ENCODE data around the gene KTN1.

KTN1 gene

DNA sequence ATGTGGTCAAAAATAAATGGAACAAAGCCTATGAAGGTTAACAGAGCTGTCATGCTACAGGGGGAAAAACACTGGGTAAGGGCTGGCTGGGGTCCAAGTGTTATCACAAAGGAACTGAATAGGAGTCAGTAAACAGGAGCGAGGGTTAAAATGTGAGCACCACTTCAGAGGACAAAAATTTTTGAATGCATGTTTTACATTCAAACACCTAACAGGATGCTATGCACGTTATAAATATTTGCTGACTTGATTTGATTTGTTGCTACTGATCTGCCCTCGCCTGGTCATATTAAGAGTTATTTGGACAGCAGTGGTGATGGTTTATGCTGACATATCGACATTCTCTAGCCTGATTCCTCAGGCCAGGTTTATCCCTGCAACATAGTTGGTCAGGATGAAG lies 7.4 kb upstream of the KTN1 start:
- DNase-seq (ENCODE audit: low spot score): no peak

DNA sequence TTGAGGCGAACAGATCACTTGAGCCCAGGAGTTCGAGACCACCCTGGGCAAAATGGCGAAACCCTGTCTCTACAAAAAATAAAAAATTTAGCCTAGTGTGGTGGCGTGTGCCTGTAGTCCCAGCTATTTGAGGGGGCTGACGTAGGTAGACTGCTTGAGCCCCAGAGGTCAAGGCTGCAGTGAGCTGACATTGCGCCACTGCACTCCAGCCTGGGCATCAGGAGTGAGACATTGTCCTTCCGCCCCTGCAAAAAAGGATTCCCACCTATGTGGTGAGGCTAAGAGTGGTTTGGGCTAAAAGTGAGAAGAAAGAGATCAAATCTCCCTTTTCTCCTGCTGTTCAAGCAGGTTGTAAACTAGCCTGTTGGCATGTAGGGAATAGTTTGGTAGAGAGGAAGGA lies 5.0 kb upstream of the KTN1 start:
- no peak for DNase-seq (ENCODE audit: low spot score)

- DNase-seq (ENCODE audit: low spot score): no peak
Measured at GRCh38 chr14:55577229-55577628, 2.8 kb upstream of the KTN1 start.

DNA sequence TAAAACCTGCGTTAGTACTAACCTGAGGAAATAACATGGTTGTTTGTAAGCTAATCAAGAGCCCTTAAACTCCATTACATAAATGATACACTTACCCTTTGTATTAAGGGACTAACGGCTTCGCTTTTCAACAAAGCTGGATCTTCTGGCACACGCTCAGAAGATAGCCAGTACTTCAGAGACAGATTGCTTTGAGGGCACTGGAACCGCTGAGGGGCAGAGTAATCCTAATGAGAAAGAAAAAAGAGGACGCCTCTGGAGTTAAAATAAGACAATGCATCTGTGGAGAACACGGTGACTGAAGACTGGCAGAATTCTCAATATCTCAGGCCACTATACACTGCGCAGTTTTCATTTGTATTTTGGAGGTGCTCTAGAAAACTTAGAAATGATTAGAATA lies 1.5 kb upstream of the KTN1 start:
- DNase-seq (ENCODE audit: low spot score): no peak

DNA sequence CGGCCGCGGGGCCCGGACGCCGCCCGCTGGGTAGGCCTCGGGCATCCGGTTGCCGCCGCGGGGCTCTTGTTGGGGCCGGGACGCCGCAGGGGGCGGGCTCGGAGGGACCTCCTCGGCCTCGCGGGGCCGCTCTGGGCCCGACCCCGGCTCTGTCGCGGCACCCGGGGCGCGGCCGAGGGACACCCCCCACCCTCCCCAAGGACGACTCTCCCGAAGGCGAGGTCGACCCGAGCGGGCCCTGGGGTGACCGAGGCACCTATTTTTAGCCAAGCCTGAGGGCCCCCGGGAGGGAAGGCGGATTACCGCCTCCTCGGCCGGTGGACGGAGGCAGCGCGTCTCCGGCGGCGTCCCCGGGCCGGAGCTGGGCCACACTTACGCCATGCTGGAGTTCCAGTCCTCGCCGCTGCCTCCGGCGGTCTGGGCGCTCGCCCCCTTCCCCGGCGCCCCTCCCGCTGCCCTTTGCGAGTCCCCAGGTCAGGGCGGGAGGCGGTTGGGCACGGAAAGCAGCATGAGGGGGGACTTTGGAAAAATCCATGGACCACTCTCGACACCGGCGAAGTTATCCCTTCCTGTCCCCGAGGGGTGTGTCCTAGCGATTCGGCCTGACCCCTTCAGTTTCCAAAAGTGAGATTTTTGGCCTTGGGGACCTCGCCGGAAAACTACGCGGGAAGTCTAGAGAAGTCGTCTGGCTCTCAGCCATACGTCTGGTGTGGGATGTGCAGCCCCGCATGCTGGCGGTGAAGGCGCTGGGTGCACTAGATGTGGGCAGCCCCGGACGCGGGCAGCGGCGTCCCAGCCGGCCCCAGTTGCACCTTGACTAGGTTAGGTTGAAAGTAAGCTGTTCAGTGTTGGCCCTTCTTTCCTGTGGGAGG lies 699 bp downstream of the KTN1 start:
- DNase-seq (ENCODE audit: low spot score): peak; percentile 61

DNA sequence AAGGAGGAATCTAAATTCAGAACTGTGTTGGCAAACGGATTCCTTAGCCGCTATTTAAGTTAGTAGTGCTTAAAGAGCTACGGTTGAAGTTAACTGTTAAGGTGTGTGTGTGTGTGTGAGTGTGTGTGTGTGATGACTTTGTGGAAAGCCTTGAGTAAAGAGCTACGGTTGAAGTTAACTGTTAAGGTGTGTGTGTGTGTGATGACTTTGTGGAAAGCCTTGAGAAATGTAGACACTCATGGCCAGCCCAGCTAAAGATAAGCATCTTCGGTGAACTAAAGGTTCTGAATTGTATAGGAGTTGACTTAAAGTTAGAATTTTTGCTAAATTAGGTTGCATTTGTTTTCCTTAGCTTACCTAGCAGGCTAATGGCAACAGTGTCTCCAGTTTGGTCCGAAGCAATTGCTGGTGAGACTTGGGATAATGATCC lies 1.4 kb downstream of the KTN1 start:
- peak; percentile 46 for DNase-seq (ENCODE audit: low spot score)

- DNase-seq (ENCODE audit: low spot score): peak; percentile 45
Measured at GRCh38 chr14:55582746-55583145, 2.7 kb downstream of the KTN1 start.

GRCh38 chr14:55583942-55584468 lies 4.0 kb downstream of the KTN1 start:
- no peak for DNase-seq (ENCODE audit: low spot score)

DNA sequence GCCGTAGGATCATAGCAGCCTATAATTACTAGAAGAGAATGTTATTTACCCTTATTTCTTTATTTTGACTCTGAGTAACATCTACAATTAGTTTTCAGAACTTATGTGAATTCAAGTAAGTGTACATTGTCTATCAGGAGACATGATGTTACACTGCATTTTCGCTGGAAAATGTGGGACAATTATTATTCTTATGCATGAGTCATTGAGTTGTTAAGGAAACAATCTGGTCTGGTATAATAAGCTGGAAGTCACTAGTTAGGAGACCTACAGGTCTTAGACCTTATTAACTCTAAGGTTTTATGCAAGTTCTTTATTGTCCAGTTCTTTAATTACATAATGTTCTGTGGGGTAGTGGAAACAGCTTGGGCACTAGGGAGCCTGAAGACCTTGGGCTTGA lies 5.8 kb downstream of the KTN1 start:
- no peak for DNase-seq (ENCODE audit: low spot score)

- no peak for DNase-seq (ENCODE audit: low spot score)
Measured at GRCh38 chr14:55586411-55586810, 6.4 kb downstream of the KTN1 start.

- DNase-seq (ENCODE audit: low spot score): no peak
Measured at GRCh38 chr14:55587847-55588246, 7.8 kb downstream of the KTN1 start.

- DNase-seq (ENCODE audit: low spot score): no peak
Measured at GRCh38 chr14:55588259-55588699, 8.3 kb downstream of the KTN1 start.

DNA sequence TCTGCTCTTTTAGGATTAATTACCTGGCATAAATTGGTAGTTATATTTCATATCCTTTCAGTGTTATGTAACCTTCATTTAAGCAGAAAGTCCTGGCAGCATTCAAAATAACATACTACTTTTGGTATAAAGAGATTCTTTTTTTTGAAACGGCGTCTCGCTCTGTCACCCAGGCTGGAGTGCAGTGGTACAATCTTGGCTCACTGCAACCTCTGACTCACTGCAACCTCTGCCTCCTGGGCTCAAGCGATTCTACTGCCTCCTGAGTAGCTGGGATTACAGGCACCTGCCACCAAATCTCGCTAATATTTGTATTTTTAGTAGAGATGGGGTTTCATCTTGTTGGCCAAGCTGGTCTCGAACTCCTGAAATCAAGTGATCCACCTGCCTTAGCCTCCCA lies 9.2 kb downstream of the KTN1 start:
- DNase-seq (ENCODE audit: low spot score): no peak

DNA sequence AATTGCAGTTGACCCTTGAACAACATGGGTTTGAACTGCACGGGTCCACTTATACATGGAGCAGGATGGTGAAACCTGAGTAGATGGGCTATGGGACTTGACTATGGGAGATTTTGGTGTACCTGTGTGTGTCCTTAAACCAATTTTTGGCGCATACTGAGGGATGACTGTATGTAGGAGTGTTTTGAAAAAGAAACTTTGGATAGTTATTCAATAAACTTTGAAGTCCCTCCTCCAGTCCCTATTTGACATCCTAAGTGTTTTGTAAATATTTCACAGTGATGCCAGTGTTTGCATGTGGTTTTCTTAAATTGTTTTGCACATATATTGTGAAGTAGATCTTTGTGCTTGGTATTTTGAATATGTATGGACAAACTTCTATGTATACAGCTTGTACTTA lies 12.4 kb downstream of the KTN1 start:
- no peak for DNase-seq (ENCODE audit: low spot score)

DNA sequence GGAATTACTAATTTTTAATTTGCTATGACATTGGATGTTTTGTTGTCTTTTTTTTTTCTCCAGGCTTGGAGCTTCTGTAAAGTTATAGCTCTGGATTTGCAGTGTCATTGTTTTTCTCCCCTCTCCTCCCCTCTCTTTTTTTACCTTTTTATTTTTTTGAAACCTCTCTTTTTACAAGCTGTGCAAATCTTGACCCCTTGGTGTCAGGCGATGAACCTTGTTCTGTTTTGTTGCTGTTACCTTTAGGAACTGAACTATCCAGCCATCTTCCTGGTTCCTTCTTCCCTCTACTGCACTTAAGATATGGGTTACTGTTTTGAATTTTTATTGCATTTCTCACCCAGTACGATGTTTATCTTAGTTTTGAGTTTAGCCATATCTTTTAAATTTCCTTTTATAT lies 13.7 kb downstream of the KTN1 start:
- no peak for DNase-seq (ENCODE audit: low spot score)

- no peak for DNase-seq (ENCODE audit: low spot score)
Measured at GRCh38 chr14:55599250-55599879, 19.4 kb downstream of the KTN1 start.

DNA sequence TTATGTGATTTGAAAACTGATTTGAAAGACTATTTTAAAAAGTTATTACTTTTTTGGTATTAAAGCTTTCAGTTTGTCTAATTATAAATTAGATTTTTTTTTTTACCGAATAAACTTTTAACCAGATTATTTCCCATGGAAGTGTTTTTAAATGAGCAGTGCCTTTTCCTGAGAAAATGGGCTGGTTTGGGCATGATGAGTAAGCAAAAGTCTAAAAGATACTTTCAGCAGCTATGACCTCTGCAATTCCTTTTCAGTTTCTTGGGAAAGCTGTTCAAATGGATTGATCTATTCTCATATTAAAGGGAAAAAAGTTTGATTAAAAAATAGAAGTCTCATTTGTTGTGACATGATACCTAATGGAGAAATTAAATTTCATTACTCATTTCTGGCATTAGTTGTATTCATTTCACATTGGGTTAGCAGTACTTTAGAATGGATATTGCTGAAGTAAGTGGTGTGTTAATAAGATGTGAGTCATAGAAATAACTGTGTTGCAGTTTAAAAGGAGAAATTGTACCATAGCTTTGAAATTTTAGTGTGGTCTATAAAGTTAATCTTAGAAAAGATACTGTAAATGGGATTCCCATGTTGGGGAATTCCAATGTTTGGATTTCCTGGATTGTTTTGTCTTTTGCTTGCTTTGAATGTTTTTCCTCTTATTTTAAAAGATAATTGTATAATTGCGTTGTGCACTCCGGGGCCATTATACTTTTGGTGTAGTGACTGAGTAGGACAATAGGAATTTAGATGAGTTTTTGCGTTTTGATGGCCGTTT lies 21.0 kb downstream of the KTN1 start:
- no peak for DNase-seq (ENCODE audit: low spot score)

DNA sequence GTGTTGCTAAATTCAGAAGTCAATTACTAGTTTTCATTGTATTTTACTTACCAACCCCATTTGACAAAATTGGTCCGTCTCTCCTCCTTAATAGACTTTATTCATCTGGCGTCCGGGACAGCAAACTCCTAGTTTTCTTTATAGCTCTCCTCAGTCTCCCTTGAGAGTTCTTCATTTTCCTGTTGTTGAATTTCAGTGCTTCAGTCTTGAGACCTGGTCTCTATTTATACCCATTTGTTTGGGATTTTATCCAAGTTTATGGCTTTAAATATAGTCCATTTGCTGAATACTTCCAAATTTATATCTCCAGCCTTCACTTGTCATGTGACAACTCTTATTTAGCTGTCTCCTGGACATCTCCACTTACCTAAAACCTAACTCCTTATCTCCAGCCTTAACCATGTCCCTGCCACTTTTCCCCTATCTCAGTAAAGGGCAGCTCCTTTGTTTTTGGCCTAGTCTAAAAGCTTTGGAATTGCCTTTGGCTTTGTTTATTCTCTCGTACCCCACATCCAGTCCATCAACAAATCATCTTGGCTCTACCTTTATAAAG lies 23.5 kb downstream of the KTN1 start:
- DNase-seq (ENCODE audit: low spot score): no peak

GRCh38 chr14:55604488-55604887 lies 24.5 kb downstream of the KTN1 start:
- no peak for DNase-seq (ENCODE audit: low spot score)

DNA sequence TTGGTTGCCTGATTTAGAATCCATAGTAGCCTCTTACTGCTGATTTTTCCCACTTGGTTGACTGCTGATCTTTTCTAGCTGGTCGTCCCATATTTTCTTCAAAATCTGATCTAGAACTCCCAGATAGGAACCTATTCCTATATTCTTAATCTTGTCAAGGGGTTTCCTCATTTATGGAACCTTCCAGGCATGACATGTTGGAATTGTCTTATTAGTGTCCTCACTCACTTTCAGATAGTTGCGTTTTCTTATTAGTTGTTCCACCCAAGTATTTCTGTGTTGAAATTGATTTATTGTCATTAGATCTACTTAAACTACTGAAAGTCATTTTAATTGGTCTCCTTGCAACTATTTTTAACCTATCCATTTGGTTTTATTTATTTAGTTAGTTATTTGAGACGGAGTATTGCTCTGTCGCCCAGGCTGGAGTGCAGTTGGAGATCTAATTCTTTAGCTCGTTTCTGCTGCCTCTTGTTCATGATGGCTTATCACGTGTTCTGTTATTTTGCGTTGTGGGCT lies 25.0 kb downstream of the KTN1 start:
- DNase-seq (ENCODE audit: low spot score): no peak

DNA sequence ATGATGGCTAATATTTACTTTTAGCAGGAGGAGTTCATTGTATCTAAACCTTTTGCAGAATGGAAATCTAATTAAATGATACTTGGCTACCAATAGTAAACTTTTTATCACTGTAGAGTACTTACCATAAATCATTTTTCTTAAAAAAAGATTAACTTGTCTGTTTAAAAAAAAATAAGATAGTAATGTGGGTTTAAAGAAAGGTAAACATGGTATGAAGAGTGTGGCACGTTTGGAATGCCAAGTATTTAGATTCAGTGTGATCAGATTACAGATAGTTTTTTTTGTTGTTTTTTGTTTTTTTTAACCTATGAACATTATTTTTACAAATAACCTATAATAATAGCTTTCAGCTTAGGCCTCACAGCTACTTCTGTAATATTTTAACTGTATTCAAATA lies 25.8 kb downstream of the KTN1 start:
- no peak for DNase-seq (ENCODE audit: low spot score)

- DNase-seq (ENCODE audit: low spot score): no peak
Measured at GRCh38 chr14:55607386-55607785, 27.4 kb downstream of the KTN1 start.
